Esophagus muscularis mucosa (tissue), 4 donors: ENCODE measurements around the gene NUF2. TPM values are rescaled to one million over a fixed set of nuclear protein-coding genes. Genes with fewer than 3 reads are reported as not detected.

Source experiments
- DNase-seq: peaks from one replicate; pipeline ENCODE4 v3.0.0-alpha.2; 2017; ENCODE audit errors: extremely low spot score
- H3K27ac ChIP-seq, 4 donors: fragments of 200-600 bp; sonication (generic); replicated peaks in 1 of 4; 1 replicate in 3 of 4; 2 replicates in 1 of 4; pipeline ENCODE4 v1.5.1; 2016 to 2019; ENCODE audit warnings: mild to moderate bottlenecking in 1 of 4
- H3K27me3 ChIP-seq, 4 donors: fragments of 200-600 bp; sonication (generic); one replicate each; pipeline versions ENCODE4 v1.5.1 to v1.6.0; 2016 to 2019
- H3K36me3 ChIP-seq, 4 donors: fragments of 200-600 bp; sonication (generic); one replicate each; pipeline ENCODE4 v1.5.1; 2016 to 2019
- H3K4me1 ChIP-seq, 4 donors: fragments of 200-600 bp; sonication (generic); one replicate each; pipeline ENCODE4 v1.5.1; 2016 to 2019
- H3K4me3 ChIP-seq, 4 donors: fragments of 200-600 bp; sonication (generic); 1 replicate in 2 of 4; 2 replicates in 2 of 4; pipeline ENCODE4 v1.5.1; 2016 to 2019; ENCODE audit warnings: mild to moderate bottlenecking in 4 of 4, moderate library complexity in 1 of 4
- H3K9me3 ChIP-seq, 4 donors: fragments of 200-600 bp; sonication (generic); 1 replicate in 3 of 4; 2 replicates in 1 of 4; pipeline ENCODE4 v1.5.1; 2016 to 2019
- CTCF ChIP-seq, 3 experiments: fragments of 200-600 bp in 2 of 3; fragments of 450-650 bp in 1 of 3; sonication (generic) in 2 of 3; IDR thresholded peaks; one replicate each; pipeline ENCODE4 v1.5.1; 2017 to 2019; ENCODE audit warnings: antibody characterized with exemption in 3 of 3, mild to moderate bottlenecking in 2 of 3, moderate library complexity in 1 of 3
- EP300 ChIP-seq: sonication (generic); formaldehyde crosslinking; IDR thresholded peaks from one replicate; pipeline ENCODE4 v1.6.1; 2017; ENCODE audit warnings: antibody characterized with exemption
- POLR2A ChIP-seq: fragments of 450-650 bp; IDR thresholded peaks from one replicate; pipeline ENCODE4 v1.6.1; 2017; ENCODE audit warnings: antibody characterized with exemption, moderate library complexity, mild to moderate bottlenecking, low read depth
- POLR2AphosphoS5 ChIP-seq, 2 donors: sonication (generic); formaldehyde crosslinking; IDR thresholded peaks; one replicate each; pipeline ENCODE4 v1.6.1; 2017; ENCODE audit warnings: antibody characterized with exemption in 2 of 2
- WGBS: methylation state at CpG from one replicate; pipeline ENCODE4 v1.1.5; 2018; 5-methylcytosine and 5-hydroxymethylcytosine counted together
- intact Hi-C: fragments of 100-400 bp; cut with DNase I; formaldehyde crosslinking; loops from one replicate; pipeline ENCODE4 v1.15.1; 2023
- total RNA-seq, 4 donors: library from RNA; depleted of rRNA; stranded (reverse); fragments of >200 nt; gene quantifications; one replicate each; pipeline versions ENCODE4 v1.1.0 to v1.2.1, GENCODE V29; 2016

NUF2 gene
- total RNA-seq, 4 donors from 2014 or later: 0.52 TPM; not detected in 3

- no peaks in the 10 kb centered on the region for H3K27me3 ChIP-seq
- H3K4me1 ChIP-seq: peaks cover 0 to 19% (median 10%) of the 10 kb centered on the region in 4 donors
- no peak for TF ChIP-seq CTCF (IDR thresholded peaks at IDR 0.05)
- no peak for TF ChIP-seq EP300
- no peak for TF ChIP-seq POLR2AphosphoS5 (IDR thresholded peaks at IDR 0.05)
- no peak for TF ChIP-seq POLR2A
- H3K4me3 ChIP-seq: no peak overlapping the region
- intact Hi-C loops: no loop called here
- no peak overlapping the region for H3K27ac ChIP-seq
- 49% methylated on average over 4 of the region's 4 CpGs for WGBS
- H3K9me3 ChIP-seq: no peaks in the 10 kb centered on the region
- no peaks in the 10 kb centered on the region for H3K36me3 ChIP-seq
- no peak for DNase-seq
Observed at GRCh38 chr1:163397451-163398200, 75.9 kb downstream of the NUF2 start.

- Histone ChIP-seq H3K27me3 (no peaks in the 10 kb centered on the region), H3K27ac (no peak overlapping the region), H3K36me3 (no peaks in the 10 kb centered on the region), H3K4me3 (no peak overlapping the region), H3K4me1 (peaks cover 0 to 19% (median 10%) of the 10 kb centered on the region in 4 donors), H3K9me3 (no peaks in the 10 kb centered on the region)
- TF ChIP-seq CTCF (IDR thresholded peaks at IDR 0.05) (no peak), POLR2A (no peak), EP300 (no peak), POLR2AphosphoS5 (IDR thresholded peaks at IDR 0.05) (no peak)
- WGBS: 81% methylated on average over 5 of the region's 5 CpGs
- DNase-seq: no peak
- intact Hi-C loops: no loop called here
Observed at GRCh38 chr1:163399001-163399400, 77.2 kb downstream of the NUF2 start.

GRCh38 chr1:163399976-163400601, 78.3 kb downstream of the NUF2 start:
- no peak for DNase-seq
- no peak overlapping the region for H3K4me3 ChIP-seq
- intact Hi-C loops: no loop called here
- H3K27ac ChIP-seq: no peak overlapping the region
- peaks cover 0 to 19% (median 10%) of the 10 kb centered on the region in 4 donors for H3K4me1 ChIP-seq
- no peaks in the 10 kb centered on the region for H3K27me3 ChIP-seq
- TF ChIP-seq POLR2AphosphoS5 (IDR thresholded peaks at IDR 0.05) (no peak), CTCF (IDR thresholded peaks at IDR 0.05) (no peak), POLR2A (no peak), EP300 (no peak)
- WGBS: 51% methylated on average over 7 of the region's 9 CpGs
- no peaks in the 10 kb centered on the region for H3K36me3 ChIP-seq
- no peaks in the 10 kb centered on the region for H3K9me3 ChIP-seq

- Histone ChIP-seq H3K27me3 (no peaks in the 10 kb centered on the region), H3K9me3 (no peaks in the 10 kb centered on the region), H3K4me1 (peaks cover 0 to 14% (median 10%) of the 10 kb centered on the region in 4 donors), H3K27ac (no peak overlapping the region), H3K36me3 (no peaks in the 10 kb centered on the region), H3K4me3 (no peak overlapping the region)
- TF ChIP-seq EP300: no peak
- TF ChIP-seq CTCF (IDR thresholded peaks at IDR 0.05): no peak
- TF ChIP-seq POLR2AphosphoS5 (IDR thresholded peaks at IDR 0.05): no peak
- TF ChIP-seq POLR2A: no peak
- WGBS: 75% methylated on average over 3 of the region's 3 CpGs
- intact Hi-C loops: no loop called here
- DNase-seq: no peak
Observed at GRCh38 chr1:163401211-163401610, 79.5 kb downstream of the NUF2 start.

Other genes starting within 250 kb of the NUF2 start
- gene RGS5, start 119.0 kb upstream of the NUF2 start, total RNA-seq: 100 to 1,000 TPM in 3 of 4 donors, 10 to 100 TPM in 1; 88.9 to 455 (median 205) TPM